AG09309 (cell line): Measurements from ENCODE around the gene BDKRB2.

Source experiments
- DNase-seq: peaks from one replicate; pipeline ENCODE4 v3.0.0-alpha.2; 2010; ENCODE audit warnings: low read depth
- H3K4me3 ChIP-seq: 2 replicates; pipeline ENCODE4 v1.5.1; 2011; ENCODE audit warnings: mild to moderate bottlenecking, low read depth, low read length, moderate library complexity; ENCODE audit not compliant: control insufficient read depth
- CTCF ChIP-seq: IDR thresholded peaks from 2 replicates; pipeline ENCODE4 v1.5.1; 2011; ENCODE audit warnings: mild to moderate bottlenecking, low read depth, low read length, inconsistent platforms; ENCODE audit not compliant: insufficient read depth, control insufficient read depth; ENCODE audit errors: missing control alignments

BDKRB2 gene

DNA sequence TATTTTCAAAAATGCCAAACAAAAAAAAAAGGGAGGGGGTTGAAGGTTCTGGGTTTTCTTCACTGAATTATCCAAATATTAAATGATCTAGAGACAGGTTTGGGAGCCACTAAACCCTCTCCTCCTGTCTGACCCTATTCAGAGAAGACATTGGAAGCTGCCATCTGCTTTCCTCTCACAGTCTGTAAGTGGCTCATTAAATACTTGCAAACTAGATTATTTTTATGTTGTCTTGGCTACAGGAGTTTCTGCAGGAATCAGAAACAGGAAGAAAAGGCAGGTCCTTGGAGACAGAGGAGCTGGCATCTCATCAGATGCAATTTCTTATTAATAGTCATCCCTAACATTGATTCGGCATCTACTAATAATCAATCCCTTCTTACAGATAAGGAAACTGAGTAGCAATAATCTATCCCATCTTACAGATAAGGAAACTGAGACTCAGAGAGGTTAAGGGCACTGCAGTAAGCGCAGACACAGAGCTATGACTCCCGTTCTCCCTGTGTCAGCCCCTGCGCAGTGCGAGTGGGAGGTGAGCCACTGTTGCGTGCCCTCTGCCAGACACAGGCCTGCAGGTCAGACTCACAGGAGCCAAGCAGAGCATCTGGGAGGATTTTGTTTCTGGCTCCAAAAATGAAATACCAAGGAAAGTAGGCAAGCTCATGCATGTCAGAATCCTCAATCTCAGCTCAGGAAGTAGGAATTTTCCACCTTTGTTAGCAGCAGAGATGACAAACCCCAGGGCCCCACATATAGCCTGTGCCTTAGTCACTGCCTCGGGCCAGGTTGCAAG lies 11.0 kb downstream of the BDKRB2 start:
- no peak for DNase-seq
- no peak overlapping the region for H3K4me3 ChIP-seq
- no peak for TF ChIP-seq CTCF

- DNase-seq, result no peak
Measured at GRCh38 chr14:96216627-96217026, 12.0 kb downstream of the BDKRB2 start.

DNA sequence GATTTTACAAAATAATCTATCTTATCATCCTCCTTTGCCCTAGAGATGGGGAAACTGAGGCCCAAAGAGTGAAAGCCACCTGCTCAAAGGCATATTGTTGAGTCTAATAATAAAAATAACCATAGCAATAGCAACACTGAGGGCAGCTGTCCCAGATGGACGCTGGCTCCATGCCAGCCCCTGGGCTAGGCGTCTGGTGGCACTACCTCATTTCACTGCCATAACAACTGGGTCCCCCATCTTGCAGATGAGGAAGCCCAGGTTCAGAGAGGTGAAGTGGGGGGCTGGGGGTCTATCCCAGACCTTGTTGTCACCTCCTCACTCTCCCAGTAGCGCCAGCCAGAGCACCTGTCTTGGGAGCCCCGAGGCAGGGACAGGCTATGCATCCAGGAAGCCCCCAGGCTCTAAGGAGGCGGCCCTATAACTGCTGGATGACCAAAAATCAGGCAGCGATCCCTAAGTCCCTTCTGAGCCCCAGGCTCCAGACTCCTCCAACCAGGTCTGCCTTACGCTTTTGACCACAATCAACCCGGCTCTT lies 12.8 kb downstream of the BDKRB2 start:
- no peak for TF ChIP-seq CTCF
- H3K4me3 ChIP-seq, result no peak overlapping the region
- no peak for DNase-seq

More at GRCh38 chr14:96216627-96217026, 12.0 kb downstream of the BDKRB2 start:
- no peak for TF ChIP-seq CTCF
- H3K4me3 ChIP-seq, result no peak overlapping the region

DNA sequence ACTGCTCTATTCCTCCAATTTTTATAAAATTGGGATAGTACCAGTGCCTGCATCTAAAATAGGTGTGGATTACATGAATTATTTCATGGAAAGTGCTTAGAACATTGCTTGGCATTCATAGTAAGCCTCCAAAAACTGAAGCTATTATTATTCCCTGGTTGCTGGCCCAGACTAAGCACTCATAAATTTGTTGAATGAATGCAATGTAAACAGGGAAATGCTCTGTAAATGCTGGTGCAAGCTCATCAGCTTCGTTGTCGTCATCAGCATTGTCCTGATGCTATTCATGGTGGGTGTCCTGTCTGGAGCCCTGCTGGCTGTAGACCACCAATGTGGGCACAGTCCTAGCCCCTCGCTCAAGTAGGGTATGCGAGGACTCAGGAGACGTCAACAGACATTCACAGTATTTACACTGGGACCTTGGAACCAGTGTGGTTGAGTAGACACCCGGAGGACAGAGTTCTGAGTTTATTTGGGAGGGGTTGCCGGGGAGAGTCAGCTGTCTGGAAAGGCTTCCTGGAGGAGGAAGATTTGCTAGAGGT lies 16.5 kb downstream of the BDKRB2 start:
- TF ChIP-seq CTCF, result no peak
- DNase-seq, result no peak
- H3K4me3 ChIP-seq, result no peak overlapping the region

DNA sequence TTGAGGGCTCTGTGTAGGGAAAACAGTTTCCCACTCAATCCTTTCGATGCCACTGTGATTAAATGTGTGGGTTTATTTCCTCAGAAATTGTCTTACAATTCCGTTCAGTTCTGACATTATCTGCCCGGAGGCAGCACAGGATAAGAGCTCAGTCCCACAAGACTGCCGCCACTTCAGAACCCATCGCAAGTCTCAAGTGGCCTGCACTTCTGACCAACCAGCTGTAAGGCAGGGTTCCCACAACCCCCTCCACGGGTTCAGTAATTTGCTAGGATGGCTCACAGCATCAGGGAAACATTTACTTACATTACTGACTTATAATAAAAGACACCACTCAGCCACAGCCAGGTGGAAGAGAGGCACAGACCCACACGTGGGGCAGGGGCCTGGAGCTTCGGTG lies 17.2 kb downstream of the BDKRB2 start:
- DNase-seq, result no peak
- no peak for TF ChIP-seq CTCF
- no peak overlapping the region for H3K4me3 ChIP-seq

DNA sequence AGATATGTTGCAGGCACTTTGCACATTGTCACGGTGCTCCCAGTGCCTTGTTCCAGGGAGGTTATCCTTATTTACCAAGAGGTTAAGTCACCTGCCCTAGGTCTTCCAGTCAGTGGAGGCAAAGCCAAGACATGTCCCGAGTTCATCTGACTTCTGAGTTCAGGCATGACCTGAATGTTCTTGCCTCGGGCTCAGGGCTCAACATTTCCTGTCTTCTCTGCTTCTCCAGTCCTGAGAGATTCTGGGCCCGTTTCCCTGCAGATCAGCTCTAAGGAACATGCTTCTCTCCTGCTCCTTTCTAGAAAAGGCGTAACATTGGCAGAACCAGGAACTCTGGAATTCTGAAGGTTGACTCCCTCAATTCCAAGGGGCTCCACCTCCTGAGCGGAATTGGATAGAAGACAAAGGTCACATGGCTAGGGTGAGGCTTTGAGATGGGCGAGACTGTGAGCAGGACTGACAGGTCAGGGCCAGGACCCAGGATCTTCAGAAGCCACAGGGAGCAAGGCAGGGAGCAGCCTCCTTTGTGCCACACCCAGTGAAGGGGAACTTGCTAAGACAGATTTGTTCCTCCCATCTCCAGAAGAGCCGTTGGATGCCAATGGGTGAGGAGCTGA lies 19.9 kb downstream of the BDKRB2 start:
- no peak for TF ChIP-seq CTCF
- no peak overlapping the region for H3K4me3 ChIP-seq
- DNase-seq, result no peak
